Measurements from ENCODE around the gene SEC61A2.
A peak's percentile ranks its signal among the peaks of the same experiment; 100 is the strongest.

The SEC61A2 gene

DNA sequence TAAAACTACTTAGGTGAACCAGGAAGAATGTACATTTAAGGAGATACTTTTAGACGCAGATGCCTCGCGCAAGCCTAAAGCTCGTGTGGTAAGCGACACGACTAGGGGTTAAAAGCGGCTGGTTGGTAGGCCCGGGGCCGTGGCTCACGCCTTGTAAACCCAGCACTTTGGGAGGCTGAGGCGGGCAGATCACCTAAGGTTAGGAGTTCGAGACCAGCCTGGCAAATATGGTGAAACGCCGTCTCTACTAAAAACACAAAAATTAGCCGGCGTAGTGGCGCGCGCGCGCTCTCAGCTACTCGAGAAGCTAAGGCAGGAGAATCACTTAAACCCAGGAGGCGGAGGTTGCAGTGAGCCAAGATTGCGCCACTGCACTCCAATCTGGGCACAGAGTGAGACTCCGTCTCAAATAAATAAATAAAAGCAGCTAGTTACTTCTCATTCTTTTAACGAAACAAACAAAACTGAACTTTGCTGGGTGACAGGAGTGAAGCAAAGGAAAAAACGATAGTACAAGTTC is 65.3 kb downstream of the SEC61A2 start:
- Histone ChIP-seq H3K36me3 (replicated peaks) (peaks cover 6% of the 10 kb centered on the region), H3K27ac (peak overlapping the region; percentile 95), H3K27me3 (replicated peaks) (no peaks in the 10 kb centered on the region), H3K4me3 (ENCODE audit: low read depth, low read length) (peak overlapping the region; percentile 99)
- TF ChIP-seq, protein P1, sequence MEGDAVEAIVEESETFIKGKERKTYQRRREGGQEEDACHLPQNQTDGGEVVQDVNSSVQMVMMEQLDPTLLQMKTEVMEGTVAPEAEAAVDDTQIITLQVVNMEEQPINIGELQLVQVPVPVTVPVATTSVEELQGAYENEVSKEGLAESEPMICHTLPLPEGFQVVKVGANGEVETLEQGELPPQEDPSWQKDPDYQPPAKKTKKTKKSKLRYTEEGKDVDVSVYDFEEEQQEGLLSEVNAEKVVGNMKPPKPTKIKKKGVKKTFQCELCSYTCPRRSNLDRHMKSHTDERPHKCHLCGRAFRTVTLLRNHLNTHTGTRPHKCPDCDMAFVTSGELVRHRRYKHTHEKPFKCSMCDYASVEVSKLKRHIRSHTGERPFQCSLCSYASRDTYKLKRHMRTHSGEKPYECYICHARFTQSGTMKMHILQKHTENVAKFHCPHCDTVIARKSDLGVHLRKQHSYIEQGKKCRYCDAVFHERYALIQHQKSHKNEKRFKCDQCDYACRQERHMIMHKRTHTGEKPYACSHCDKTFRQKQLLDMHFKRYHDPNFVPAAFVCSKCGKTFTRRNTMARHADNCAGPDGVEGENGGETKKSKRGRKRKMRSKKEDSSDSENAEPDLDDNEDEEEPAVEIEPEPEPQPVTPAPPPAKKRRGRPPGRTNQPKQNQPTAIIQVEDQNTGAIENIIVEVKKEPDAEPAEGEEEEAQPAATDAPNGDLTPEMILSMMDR (IDR thresholded peaks at IDR 0.05; ENCODE audit: low read depth, low read length, missing control alignments), result no peak
- peak; percentile 51 for DNase-seq
- in situ Hi-C loops (cut with HindIII; ENCODE audit: low pct_ligation_motif_present, low sequenced_read_pairs), result no loop called here

DNA sequence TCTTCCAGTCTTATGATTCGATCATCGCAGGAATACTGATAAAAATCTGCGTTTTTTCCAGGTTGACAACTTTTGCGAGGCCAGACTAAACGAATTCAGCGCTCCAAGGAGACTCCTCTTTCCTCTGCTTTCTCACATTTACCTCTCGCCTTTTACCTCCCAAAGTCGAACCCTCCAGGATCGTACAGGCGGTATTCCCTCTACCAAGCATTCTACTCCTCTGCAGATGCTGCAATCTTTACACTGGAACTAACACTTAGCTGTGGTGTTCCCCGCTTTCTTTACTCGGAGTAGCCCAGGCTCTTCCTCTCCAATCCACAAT is 65.8 kb downstream of the SEC61A2 start:
- TF ChIP-seq, protein P1 (IDR thresholded peaks at IDR 0.05; ENCODE audit: low read depth, low read length, missing control alignments), result no peak
- in situ Hi-C loops (cut with HindIII; ENCODE audit: low pct_ligation_motif_present, low sequenced_read_pairs), result no loop called here
- Histone ChIP-seq H3K27me3 (replicated peaks) (no peaks in the 10 kb centered on the region), H3K4me3 (ENCODE audit: low read depth, low read length) (peak overlapping the region; percentile 99), H3K27ac (peak overlapping the region; percentile 95), H3K36me3 (replicated peaks) (peaks cover 6% of the 10 kb centered on the region)
- no peak for DNase-seq

DNA sequence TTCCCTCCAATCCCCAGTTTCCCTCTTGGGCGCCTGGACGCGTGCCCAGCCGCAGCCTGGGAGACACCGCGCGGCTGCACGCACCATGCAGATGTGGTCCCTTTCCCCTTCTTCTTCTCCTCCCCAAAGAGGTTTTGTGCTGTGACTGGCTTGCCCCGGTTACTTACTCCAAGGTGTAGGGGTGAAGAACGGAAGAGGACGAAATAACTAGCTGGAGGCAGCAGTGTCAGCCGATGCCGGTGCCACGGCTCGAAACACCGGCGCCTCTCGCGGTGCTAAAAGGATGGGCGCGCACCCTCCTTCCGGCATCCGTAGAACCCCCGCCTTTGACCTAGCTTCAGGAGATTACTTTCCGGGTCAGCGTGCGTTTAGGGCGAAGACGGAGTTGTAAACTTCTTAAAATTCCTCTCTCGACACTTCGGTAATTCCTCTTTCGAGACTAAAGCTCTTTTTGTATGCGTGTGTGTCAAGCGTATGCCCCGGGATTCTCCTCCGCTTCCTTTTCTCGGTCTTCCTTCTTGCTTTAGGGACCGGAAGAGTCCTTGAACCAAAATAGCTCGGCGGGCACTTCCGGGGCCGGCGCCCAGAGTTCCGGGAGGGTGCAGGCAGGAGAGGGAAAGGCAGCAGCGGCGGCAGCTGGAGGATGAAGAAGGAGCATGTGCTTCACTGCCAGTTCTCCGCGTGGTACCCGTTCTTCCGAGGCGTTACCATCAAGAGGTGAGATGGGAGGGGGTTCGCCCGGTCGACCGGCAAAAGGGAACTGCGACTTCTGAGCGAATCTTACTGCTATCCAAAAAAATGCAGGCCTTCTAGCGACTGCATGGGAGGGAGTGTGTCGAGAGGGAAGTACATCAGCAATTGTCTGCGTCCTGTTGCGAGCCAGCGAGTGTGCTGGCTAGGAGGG is 66.4 kb downstream of the SEC61A2 start, which contains the start of the genes CDC123 and NUDT5:
CDC123 (plus strand) TSS at position 586 of the 904 bp plus-strand sequence; CDS start at position 644, 58 bp downstream.
NUDT5 (minus strand) TSS at position 289 of the 904 bp plus-strand sequence. CDS start 9,600 bp downstream, outside the sequence.
- H3K4me3 ChIP-seq (ENCODE audit: low read depth, low read length), result peak within 1 kb of the TSS; percentile 99
- in situ Hi-C loops (cut with HindIII; ENCODE audit: low pct_ligation_motif_present, low sequenced_read_pairs), result no loop called here
- TF ChIP-seq, protein P1 (IDR thresholded peaks at IDR 0.05; ENCODE audit: low read depth, low read length, missing control alignments), result no peak
- DNase-seq, result peak; percentile 90
- peaks cover 10% of the 10 kb centered on the region for H3K36me3 ChIP-seq (replicated peaks)
- no peaks in the 10 kb centered on the region for H3K27me3 ChIP-seq (replicated peaks)
- H3K27ac ChIP-seq, result peak within 1 kb of the TSS; percentile 95

DNA sequence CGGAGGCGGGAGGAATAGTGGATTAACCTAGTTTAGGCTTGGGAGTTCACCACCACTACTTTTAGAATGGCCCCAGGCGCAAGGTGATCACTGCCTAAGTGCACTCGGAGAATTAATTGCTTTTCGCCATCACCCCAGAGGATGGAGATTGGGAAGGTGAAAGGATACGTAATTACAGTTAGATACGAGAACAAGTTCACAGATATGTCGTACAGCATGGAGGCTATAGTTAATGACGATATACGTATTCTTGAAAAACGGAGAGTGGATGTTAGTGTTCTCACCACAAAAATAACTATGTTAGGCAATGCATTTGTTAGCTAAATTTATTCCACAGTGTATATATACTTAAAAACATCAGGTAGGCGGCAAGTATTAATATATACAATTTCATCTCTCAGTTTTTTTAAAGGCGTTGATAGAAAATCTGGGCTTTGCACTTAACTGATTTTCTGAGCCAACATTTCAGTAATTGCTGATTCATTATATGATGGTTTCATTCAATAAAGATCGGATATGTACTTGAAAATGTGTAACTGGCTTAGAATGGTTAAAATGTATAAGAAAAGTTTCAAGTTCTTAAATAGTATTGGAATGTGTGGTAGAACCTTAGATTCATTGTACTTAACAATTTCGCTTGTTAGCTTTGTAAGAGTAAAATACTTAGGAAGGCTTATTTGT is 67.2 kb downstream of the SEC61A2 start:
- peak overlapping the region; percentile 99 for H3K4me3 ChIP-seq (ENCODE audit: low read depth, low read length)
- no peak for DNase-seq
- TF ChIP-seq, protein P1 (IDR thresholded peaks at IDR 0.05; ENCODE audit: low read depth, low read length, missing control alignments), result no peak
- peak overlapping the region; percentile 95 for H3K27ac ChIP-seq
- H3K36me3 ChIP-seq (replicated peaks), result peaks cover 18% of the 10 kb centered on the region
- no peaks in the 10 kb centered on the region for H3K27me3 ChIP-seq (replicated peaks)
- in situ Hi-C loops (cut with HindIII; ENCODE audit: low pct_ligation_motif_present, low sequenced_read_pairs), result no loop called here

DNA sequence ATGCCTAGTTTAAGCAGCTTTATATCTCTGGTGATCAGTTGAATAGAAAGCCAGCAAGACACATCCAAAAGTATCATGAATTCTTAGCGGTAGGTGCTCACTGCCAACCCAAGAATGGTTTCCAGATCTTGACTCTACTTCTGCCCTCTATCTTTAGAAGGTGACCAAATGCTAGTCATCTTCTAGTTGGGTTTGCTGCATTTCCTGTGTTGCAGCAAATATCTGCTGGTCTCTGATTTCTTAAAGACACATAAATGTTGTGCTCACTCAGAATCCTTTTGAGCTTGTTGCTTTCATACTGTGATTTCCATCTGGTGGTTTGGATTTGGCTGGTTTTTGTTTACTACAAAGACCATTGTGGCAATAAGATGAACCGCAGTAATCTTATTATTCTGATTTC is 68.7 kb downstream of the SEC61A2 start:
- H3K27ac ChIP-seq, result no peak overlapping the region

More for the DNA sequence above, 68.7 kb downstream of the SEC61A2 start:
- in situ Hi-C loops (cut with HindIII; ENCODE audit: low pct_ligation_motif_present, low sequenced_read_pairs), result no loop called here
- Histone ChIP-seq H3K4me3 (ENCODE audit: low read depth, low read length) (no peak overlapping the region), H3K27me3 (replicated peaks) (no peaks in the 10 kb centered on the region), H3K36me3 (replicated peaks) (peaks cover 21% of the 10 kb centered on the region)
- no peak for DNase-seq
- TF ChIP-seq, protein P1 (IDR thresholded peaks at IDR 0.05; ENCODE audit: low read depth, low read length, missing control alignments), result no peak
